Trophoblast cell (in vitro differentiated cells and primary cell): Measurements from ENCODE around the gene CRISPLD2.

Experiments used
- DNase-seq, 2 donors: peaks; one replicate each; pipeline ENCODE4 v3.0.0-alpha.2; 2016
- H2AFZ ChIP-seq: 2 replicates; pipeline ENCODE4 v1.6.1; 2013; ENCODE audit warnings: low read length, moderate library complexity, mild to moderate bottlenecking; ENCODE audit not compliant: insufficient read depth, poor library complexity
- H2AK5ac ChIP-seq: 2 replicates; pipeline ENCODE4 v1.6.1; 2013; ENCODE audit warnings: mild to moderate bottlenecking, low read length
- H2BK120ac ChIP-seq: 2 replicates; pipeline ENCODE4 v1.6.1; 2013; ENCODE audit warnings: low read length, mild to moderate bottlenecking, moderate library complexity; ENCODE audit not compliant: insufficient read depth, poor library complexity
- H2BK12ac ChIP-seq: 2 replicates; pipeline ENCODE4 v1.6.1; 2013; ENCODE audit warnings: mild to moderate bottlenecking, low read length, moderate library complexity
- H2BK5ac ChIP-seq: 2 replicates; pipeline ENCODE4 v1.6.1; 2013; ENCODE audit warnings: low read length, low read depth, moderate library complexity, mild to moderate bottlenecking; ENCODE audit not compliant: poor library complexity
- H3K14ac ChIP-seq: 2 replicates; pipeline ENCODE4 v1.6.1; 2013; ENCODE audit warnings: mild to moderate bottlenecking, low read length
- H3K18ac ChIP-seq: 2 replicates; pipeline ENCODE4 v1.6.1; 2013; ENCODE audit warnings: mild to moderate bottlenecking, low read length
- H3K23ac ChIP-seq: 2 replicates; pipeline ENCODE4 v1.6.1; 2013; ENCODE audit warnings: low read length
- H3K27ac ChIP-seq: 2 replicates; pipeline ENCODE4 v1.5.1; 2013; ENCODE audit warnings: low read depth, mild to moderate bottlenecking, inconsistent platforms, low read length, moderate library complexity
- H3K27me3 ChIP-seq: 2 replicates; pipeline ENCODE4 v1.6.1; 2013; ENCODE audit warnings: inconsistent platforms, mild to moderate bottlenecking, low read length, moderate library complexity; ENCODE audit not compliant: insufficient read depth
- H3K36me3 ChIP-seq, 2 experiments: 1 replicate in 1 of 2; 2 replicates in 1 of 2; pipeline ENCODE4 v1.6.1; 2013; ENCODE audit warnings: low read length in 2 of 2, mild to moderate bottlenecking in 2 of 2, moderate library complexity in 1 of 2; ENCODE audit not compliant: insufficient read depth in 2 of 2, control insufficient read depth in 1 of 2
- H3K4ac ChIP-seq: 2 replicates; pipeline ENCODE4 v1.6.1; 2013; ENCODE audit warnings: low read depth, mild to moderate bottlenecking, low read length, moderate library complexity
- H3K4me1 ChIP-seq, 2 experiments: 1 replicate in 1 of 2; 2 replicates in 1 of 2; pipeline ENCODE4 v1.6.1; 2013; ENCODE audit warnings: low read length in 2 of 2, mild to moderate bottlenecking in 2 of 2, moderate library complexity in 1 of 2; ENCODE audit not compliant: insufficient read depth in 2 of 2, control insufficient read depth in 1 of 2
- H3K4me2 ChIP-seq: 2 replicates; pipeline ENCODE4 v1.6.1; 2013; ENCODE audit warnings: inconsistent platforms, mild to moderate bottlenecking, low read length, moderate library complexity
- H3K4me3 ChIP-seq: 2 replicates; pipeline ENCODE4 v1.5.1; 2013; ENCODE audit warnings: mild to moderate bottlenecking, low read depth, low read length, inconsistent platforms
- H3K79me1 ChIP-seq: one replicate; pipeline ENCODE4 v1.6.1; 2013; ENCODE audit warnings: low read length
- H3K79me2 ChIP-seq: 2 replicates; pipeline ENCODE4 v1.6.1; 2013; ENCODE audit warnings: low read length, mild to moderate bottlenecking; ENCODE audit not compliant: control insufficient read depth, insufficient read depth, poor library complexity
- H3K9ac ChIP-seq: 2 replicates; pipeline ENCODE4 v1.6.1; 2013; ENCODE audit warnings: mild to moderate bottlenecking, low read length
- H3K9me3 ChIP-seq: 2 replicates; pipeline ENCODE4 v1.6.1; 2013; ENCODE audit warnings: low read depth, mild to moderate bottlenecking, control low read depth, inconsistent platforms, low read length; ENCODE audit not compliant: insufficient read depth
- H4K12ac ChIP-seq: 2 replicates; pipeline ENCODE4 v1.6.1; 2013; ENCODE audit warnings: low read depth, mild to moderate bottlenecking, low read length, moderate library complexity
- H4K8ac ChIP-seq: 2 replicates; pipeline ENCODE4 v1.6.1; 2013; ENCODE audit warnings: low read depth, mild to moderate bottlenecking, low read length, moderate library complexity
- H4K91ac ChIP-seq: one replicate; pipeline ENCODE4 v1.6.1; 2013; ENCODE audit warnings: low read depth, mild to moderate bottlenecking, low read length, moderate library complexity
- WGBS: extraction: QIAGEN DNeasy Blood & Tissue Kit; methylation state at CpG from one replicate; pipeline ENCODE4 v1.1.7; 2013; ENCODE audit warnings: missing lambda C conversion rate; ENCODE audit not compliant: insufficient read length, insufficient coverage; ENCODE audit errors: extremely low coverage; 5-methylcytosine and 5-hydroxymethylcytosine counted together

Gene CRISPLD2

DNA sequence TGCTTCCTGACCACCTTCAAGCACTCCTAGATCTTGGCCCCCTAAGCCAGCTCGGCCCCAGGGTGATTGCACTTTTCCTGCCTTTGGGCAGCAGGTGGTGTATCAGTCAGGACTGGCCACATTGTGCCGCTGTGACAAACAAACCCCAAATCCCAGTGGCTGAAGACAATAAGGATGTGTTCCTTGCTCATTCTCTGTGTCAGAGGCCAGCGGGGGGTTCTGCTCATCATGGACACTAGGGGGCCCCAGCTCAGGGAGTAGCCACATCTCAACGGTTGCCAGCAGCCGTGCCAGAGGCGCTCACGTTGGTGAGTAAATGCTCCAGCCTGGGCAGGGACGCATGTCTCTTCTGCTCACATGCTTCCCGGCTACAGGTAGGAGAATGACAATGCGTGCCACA, 131.1 kb downstream of the CRISPLD2 start:
- Histone ChIP-seq H3K9me3 (peaks cover 3% of the 10 kb centered on the region), H3K27me3 (no peaks in the 10 kb centered on the region), H3K79me1 (peaks cover 57% of the 10 kb centered on the region), H3K4me1 (peaks cover 27 to 38% of the 10 kb centered on the region in 2 experiments), H4K12ac (no peak overlapping the region), H2AFZ (no peak overlapping the region), H3K27ac (peak overlapping the region; percentile 97), H2AK5ac (peak overlapping the region; percentile 36), H3K14ac (peak overlapping the region; percentile 88), H3K4me2 (no peak overlapping the region), H3K4me3 (no peak overlapping the region), H4K8ac (peak overlapping the region; percentile 11), H3K36me3 (no peaks in the 10 kb centered on the region), H3K79me2 (peaks cover 13% of the 10 kb centered on the region), H2BK5ac (peak overlapping the region; percentile 71), H3K9ac (no peak overlapping the region), H3K4ac (no peak overlapping the region), H2BK12ac (peak overlapping the region; percentile 97), H2BK120ac (peak overlapping the region; percentile 94), H4K91ac (peak overlapping the region; percentile 97), H3K23ac (no peak overlapping the region), H3K18ac (peak overlapping the region; percentile 42)
- WGBS: no CpG with 5 or more reads among the region's 10 CpGs
- DNase-seq: peak in 1 of 2 donors; percentile 28

DNA sequence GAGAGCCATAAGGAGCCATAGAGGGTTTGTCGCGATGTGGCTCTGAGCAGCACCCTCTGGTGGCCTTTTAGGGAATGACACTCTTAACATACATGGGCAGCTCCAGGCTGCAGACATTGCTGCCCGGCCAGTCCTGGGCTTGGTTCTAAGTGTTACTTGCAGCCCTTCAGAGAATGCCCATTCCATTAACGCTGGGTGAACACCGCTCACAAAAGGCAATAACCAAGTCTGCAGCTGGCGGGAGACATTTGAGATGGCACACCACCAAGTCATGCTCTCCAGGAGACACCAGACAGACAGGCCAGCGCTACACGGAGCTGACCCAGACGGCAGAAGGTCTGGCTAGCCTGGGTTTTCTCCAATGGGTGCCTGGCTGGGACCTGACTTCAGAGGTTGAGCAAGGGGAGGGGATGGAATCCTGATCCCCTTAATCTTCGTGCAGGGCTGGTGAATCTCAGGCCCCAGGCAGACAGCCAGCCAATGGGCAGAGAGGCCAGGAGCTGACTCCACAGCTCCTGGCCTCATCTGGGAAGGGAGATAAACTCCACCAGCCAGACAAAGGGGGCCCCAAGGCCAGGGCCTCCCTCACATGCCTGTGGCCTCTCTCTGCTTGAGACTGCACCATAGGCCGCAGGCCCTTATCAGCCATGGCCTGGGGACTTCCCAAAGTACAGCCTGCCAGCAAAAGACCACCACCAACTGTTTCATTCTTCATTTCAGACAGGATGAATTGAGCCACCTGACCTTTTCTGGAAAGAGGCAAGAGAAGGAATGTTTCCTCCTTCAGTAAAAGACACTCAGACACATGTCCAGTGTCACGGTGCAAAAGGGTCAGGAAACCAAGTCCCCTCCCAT, 132.8 kb downstream of the CRISPLD2 start:
- H3K4ac ChIP-seq: peak overlapping the region; percentile 20
- no peak overlapping the region for H2BK12ac ChIP-seq
- peaks cover 13% of the 10 kb centered on the region for H3K79me2 ChIP-seq
- H3K36me3 ChIP-seq: no peaks in the 10 kb centered on the region
- H3K27ac ChIP-seq: peak overlapping the region; percentile 97
- peaks cover 58% of the 10 kb centered on the region for H3K79me1 ChIP-seq
- H2BK5ac ChIP-seq: peak overlapping the region; percentile 91
- no peak overlapping the region for H4K12ac ChIP-seq
- peak overlapping the region; percentile 79 for H3K14ac ChIP-seq
- H2BK120ac ChIP-seq: peak overlapping the region; percentile 95
- H3K4me2 ChIP-seq: peak overlapping the region; percentile 12
- peak overlapping the region; percentile 43 for H2AK5ac ChIP-seq
- H2AFZ ChIP-seq: no peak overlapping the region
- no CpG with 5 or more reads among the region's 12 CpGs for WGBS
- peak; percentile 90 to 97 for DNase-seq
- peak overlapping the region; percentile 19 for H3K18ac ChIP-seq
- H4K8ac ChIP-seq: peak overlapping the region; percentile 82
- H3K4me1 ChIP-seq: peaks cover 27 to 40% of the 10 kb centered on the region in 2 experiments
- H3K9ac ChIP-seq: no peak overlapping the region
- no peak overlapping the region for H3K4me3 ChIP-seq
- no peaks in the 10 kb centered on the region for H3K27me3 ChIP-seq
- peaks cover 3% of the 10 kb centered on the region for H3K9me3 ChIP-seq
- H3K23ac ChIP-seq: no peak overlapping the region
- H4K91ac ChIP-seq: peak overlapping the region; percentile 99

DNA sequence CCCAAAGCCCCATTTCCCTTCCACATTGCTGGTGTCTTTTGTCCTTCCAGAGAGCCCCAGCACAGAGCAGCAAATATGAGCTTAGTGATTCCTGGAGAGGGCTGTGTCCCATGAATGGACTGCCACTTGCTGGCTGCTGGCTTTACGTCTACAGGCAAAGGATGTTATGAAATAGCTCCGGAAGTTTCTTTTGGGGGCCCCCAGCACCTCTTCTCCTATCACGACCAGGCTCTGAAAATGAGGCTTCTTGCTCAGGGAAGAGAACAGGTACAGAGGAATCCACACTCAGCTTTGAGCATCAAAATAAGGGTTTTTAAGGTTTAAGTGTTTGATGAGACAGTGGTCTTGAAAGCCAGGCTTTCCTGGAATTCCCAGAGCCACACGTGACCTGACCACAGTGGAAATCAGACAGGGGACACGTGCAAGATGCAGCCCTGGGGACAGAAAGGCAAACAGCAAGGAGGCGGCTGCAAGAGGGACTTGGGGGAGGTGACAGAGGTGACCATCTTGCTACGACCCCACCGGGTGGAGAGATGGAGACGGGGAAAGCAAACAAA, 133.5 kb downstream of the CRISPLD2 start:
- H3K4me3 ChIP-seq: no peak overlapping the region
- no peak overlapping the region for H2AFZ ChIP-seq
- H4K8ac ChIP-seq: peak overlapping the region; percentile 82
- peak overlapping the region; percentile 79 for H3K14ac ChIP-seq
- WGBS: no CpG with 5 or more reads among the region's 9 CpGs
- H3K27me3 ChIP-seq: no peaks in the 10 kb centered on the region
- no peak overlapping the region for H3K23ac ChIP-seq
- peak overlapping the region; percentile 97 for H3K27ac ChIP-seq
- H3K4me2 ChIP-seq: peak overlapping the region; percentile 12
- H2BK12ac ChIP-seq: peak overlapping the region; percentile 93
- peaks cover 26 to 40% of the 10 kb centered on the region in 2 experiments for H3K4me1 ChIP-seq
- no peak for DNase-seq
- no peaks in the 10 kb centered on the region for H3K36me3 ChIP-seq
- peaks cover 13% of the 10 kb centered on the region for H3K79me2 ChIP-seq
- peak overlapping the region; percentile 75 for H4K12ac ChIP-seq
- H2AK5ac ChIP-seq: peak overlapping the region; percentile 51
- H3K9me3 ChIP-seq: peaks cover 3% of the 10 kb centered on the region
- no peak overlapping the region for H3K9ac ChIP-seq
- H2BK120ac ChIP-seq: peak overlapping the region; percentile 95
- H3K79me1 ChIP-seq: peaks cover 60% of the 10 kb centered on the region
- peak overlapping the region; percentile 87 for H3K4ac ChIP-seq
- H4K91ac ChIP-seq: peak overlapping the region; percentile 99
- H2BK5ac ChIP-seq: peak overlapping the region; percentile 91
- H3K18ac ChIP-seq: peak overlapping the region; percentile 93

DNA sequence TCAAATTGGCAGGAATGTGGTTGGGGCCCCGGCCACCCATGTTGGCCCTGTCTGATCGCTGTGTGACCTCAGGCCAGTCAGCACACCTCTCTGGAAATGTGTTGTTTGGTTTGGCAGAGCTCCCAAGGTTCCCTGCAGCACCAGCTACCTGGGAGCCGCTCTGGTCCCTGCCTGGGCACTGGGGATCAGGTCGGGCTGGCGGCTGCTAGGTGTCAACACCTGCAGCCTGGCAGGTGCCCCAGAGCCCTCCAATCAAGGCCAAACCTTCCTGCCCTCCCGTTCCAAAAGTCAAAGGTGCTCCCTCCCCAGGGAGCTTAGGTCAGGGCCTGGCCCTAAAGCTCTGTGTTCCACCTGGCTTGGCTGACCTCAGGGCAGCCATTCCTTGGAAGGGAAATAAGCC, 135.6 kb downstream of the CRISPLD2 start:
- no CpG with 5 or more reads among the region's 6 CpGs for WGBS

More for the DNA sequence above, 135.6 kb downstream of the CRISPLD2 start:
- peak overlapping the region; percentile 67 for H3K14ac ChIP-seq
- peak overlapping the region; percentile 92 for H2AK5ac ChIP-seq
- peak overlapping the region; percentile 25 for H4K12ac ChIP-seq
- H3K79me2 ChIP-seq: peaks cover 13% of the 10 kb centered on the region
- peaks cover 3% of the 10 kb centered on the region for H3K9me3 ChIP-seq
- H4K91ac ChIP-seq: peak overlapping the region; percentile 99
- no peak overlapping the region for H3K4me3 ChIP-seq
- peak overlapping the region; percentile 91 for H2BK5ac ChIP-seq
- H3K79me1 ChIP-seq: peaks cover 53% of the 10 kb centered on the region
- peaks cover 22 to 34% of the 10 kb centered on the region in 2 experiments for H3K4me1 ChIP-seq
- H3K27me3 ChIP-seq: no peaks in the 10 kb centered on the region
- H3K4ac ChIP-seq: peak overlapping the region; percentile 68
- peak overlapping the region; percentile 63 for H4K8ac ChIP-seq
- H3K36me3 ChIP-seq: no peaks in the 10 kb centered on the region
- H3K23ac ChIP-seq: no peak overlapping the region
- no peak overlapping the region for H3K27ac ChIP-seq
- peak overlapping the region; percentile 9 for H2AFZ ChIP-seq
- peak overlapping the region; percentile 95 for H2BK120ac ChIP-seq
- H3K18ac ChIP-seq: peak overlapping the region; percentile 20
- no peak for DNase-seq
- H3K9ac ChIP-seq: no peak overlapping the region
- peak overlapping the region; percentile 92 for H2BK12ac ChIP-seq
- no peak overlapping the region for H3K4me2 ChIP-seq
